ENCODE data around the gene SPATA16. TPM values are rescaled to one million over a fixed set of nuclear protein-coding genes. Genes with fewer than 3 reads are reported as not detected.
A peak's percentile ranks its signal among the peaks of the same experiment; 100 is the strongest.
"Not testable (repeated sequence)": the region's sequence is repeated elsewhere in the genome, so short reads cannot be mapped to it uniquely, and the experiment has no call there.

Gene SPATA16
- polyA plus RNA-seq (ENCODE audit: insufficient read depth in 1 of 5, insufficient read length in 5 of 5, low replicate concordance in 1 of 5) = not detected
- long read RNA-seq, donor 1 = 0 reads
- long read RNA-seq, donor 2 = 0 reads
- long read RNA-seq, donor 3 = 0 reads
- long read RNA-seq, donor 4 = 0 reads
- long read RNA-seq, donor 5 = 0 reads
- long read RNA-seq, donor 6 = 0 reads
- long read RNA-seq, donor 7 = 0 reads
- long read RNA-seq, donor 8 = 0 reads

GRCh38 chr3:173140986-173141385 lies at the start of gene SPATA16:
SPATA16 (minus strand) TSS chr3:173141235; CDS start chr3:173117731, 23,504 bp downstream.
- no peak for DNase-seq

GRCh38 chr3:173183022-173183421 lies 42.0 kb upstream of the SPATA16 start:
- DNase-seq = not testable (repeated sequence)

GRCh38 chr3:173173652-173174051 lies 32.6 kb upstream of the SPATA16 start:
- DNase-seq = no peak

- DNase-seq = not testable (repeated sequence)
Observed at GRCh38 chr3:173159139-173159538, 18.1 kb upstream of the SPATA16 start.

GRCh38 chr3:173156533-173156932 lies 15.5 kb upstream of the SPATA16 start:
- not testable (repeated sequence) for DNase-seq

- no peak for DNase-seq
Observed at GRCh38 chr3:173153631-173154030, 12.6 kb upstream of the SPATA16 start.

GRCh38 chr3:173139420-173139819 lies 1.6 kb downstream of the SPATA16 start:
- DNase-seq = no peak

- no peak for DNase-seq
Observed at GRCh38 chr3:173138026-173138425, 3.0 kb downstream of the SPATA16 start.

GRCh38 chr3:173135059-173135458 lies 6.0 kb downstream of the SPATA16 start:
- no peak for DNase-seq

GRCh38 chr3:173128633-173129032 lies 12.4 kb downstream of the SPATA16 start:
- no peak for DNase-seq

- DNase-seq = no peak
Observed at GRCh38 chr3:173111321-173111720, 29.7 kb downstream of the SPATA16 start.

GRCh38 chr3:173109143-173109542 lies 31.9 kb downstream of the SPATA16 start:
- no peak for DNase-seq

- DNase-seq = no peak
Observed at GRCh38 chr3:173103469-173103868, 37.6 kb downstream of the SPATA16 start.

- no peak for DNase-seq
Observed at GRCh38 chr3:173098959-173099358, 42.1 kb downstream of the SPATA16 start.

GRCh38 chr3:173096994-173097785 lies 43.8 kb downstream of the SPATA16 start:
- no peak for DNase-seq

GRCh38 chr3:173096140-173096539 lies 44.9 kb downstream of the SPATA16 start:
- DNase-seq = no peak

- DNase-seq = no peak
Observed at GRCh38 chr3:173092038-173092437, 49.0 kb downstream of the SPATA16 start.

- no peak for DNase-seq
Observed at GRCh38 chr3:173090492-173090891, 50.5 kb downstream of the SPATA16 start.

GRCh38 chr3:173089283-173089682 lies 51.8 kb downstream of the SPATA16 start:
- no peak for DNase-seq

GRCh38 chr3:173078525-173078924 lies 62.5 kb downstream of the SPATA16 start:
- DNase-seq = no peak

- DNase-seq = peak; percentile 19 to 51
Observed at GRCh38 chr3:173066044-173067004, 74.7 kb downstream of the SPATA16 start.

GRCh38 chr3:173065543-173065981 lies 75.5 kb downstream of the SPATA16 start:
- DNase-seq = peak in 1 of 2 donors; percentile 37

All from right lung (tissue), 10 donors.